ENCODE results near the gene CDKN2D. TPM values are rescaled to one million over a fixed set of nuclear protein-coding genes. Genes with fewer than 3 reads are reported as not detected.

Gene CDKN2D
- total RNA-seq, 1 donor from 2014 or later: 12.0 TPM

GRCh38 chr19:10601999-10602329 is 33.2 kb upstream of the CDKN2D start:
- no peak for TF ChIP-seq CTCF (IDR thresholded peaks at IDR 0.05)
- H3K27ac Mint-ChIP-seq (ENCODE audit: unreplicated experiment): no peak overlapping the region
- DNase-seq (ENCODE audit: low spot score): no peak

GRCh38 chr19:10600149-10600548 is 31.4 kb upstream of the CDKN2D start:
- H3K4me3 Mint-ChIP-seq (ENCODE audit: unreplicated experiment): no peak overlapping the region
- no peaks in the 10 kb centered on the region for H3K36me3 Mint-ChIP-seq (ENCODE audit: low read depth)
- no peak overlapping the region for H3K27ac Mint-ChIP-seq (ENCODE audit: unreplicated experiment)
- no peak for DNase-seq (ENCODE audit: low spot score)
- no peak for TF ChIP-seq CTCF (IDR thresholded peaks at IDR 0.05)
- H3K9me3 Mint-ChIP-seq (ENCODE audit: low read depth): no peaks in the 10 kb centered on the region
- peaks cover 21% of the 10 kb centered on the region for H3K4me1 Mint-ChIP-seq (ENCODE audit: low read depth)
- H3K27me3 Mint-ChIP-seq (ENCODE audit: low read depth): peaks cover 2% of the 10 kb centered on the region

More at GRCh38 chr19:10601999-10602329, 33.2 kb upstream of the CDKN2D start:
- Mint-ChIP-seq H3K27me3 (ENCODE audit: low read depth) (no peaks in the 10 kb centered on the region), H3K9me3 (ENCODE audit: low read depth) (no peaks in the 10 kb centered on the region), H3K4me3 (ENCODE audit: unreplicated experiment) (peak overlapping the region; percentile 58), H3K36me3 (ENCODE audit: low read depth) (no peaks in the 10 kb centered on the region), H3K4me1 (ENCODE audit: low read depth) (peaks cover 21% of the 10 kb centered on the region)

- Mint-ChIP-seq H3K9me3 (ENCODE audit: low read depth) (no peaks in the 10 kb centered on the region), H3K36me3 (ENCODE audit: low read depth) (no peaks in the 10 kb centered on the region), H3K4me3 (ENCODE audit: unreplicated experiment) (no peak overlapping the region), H3K27me3 (ENCODE audit: low read depth) (peaks cover 2% of the 10 kb centered on the region), H3K27ac (ENCODE audit: unreplicated experiment) (no peak overlapping the region), H3K4me1 (ENCODE audit: low read depth) (peaks cover 7% of the 10 kb centered on the region)
- DNase-seq (ENCODE audit: low spot score): no peak
- no peak for TF ChIP-seq CTCF (IDR thresholded peaks at IDR 0.05)
Observed at GRCh38 chr19:10593820-10594637, 25.2 kb upstream of the CDKN2D start.

GRCh38 chr19:10593148-10593547 is 24.4 kb upstream of the CDKN2D start:
- H3K27me3 Mint-ChIP-seq (ENCODE audit: low read depth): peaks cover 2% of the 10 kb centered on the region
- no peaks in the 10 kb centered on the region for H3K9me3 Mint-ChIP-seq (ENCODE audit: low read depth)
- DNase-seq (ENCODE audit: low spot score): no peak
- H3K27ac Mint-ChIP-seq (ENCODE audit: unreplicated experiment): no peak overlapping the region
- H3K36me3 Mint-ChIP-seq (ENCODE audit: low read depth): no peaks in the 10 kb centered on the region
- no peak for TF ChIP-seq CTCF (IDR thresholded peaks at IDR 0.05)
- H3K4me3 Mint-ChIP-seq (ENCODE audit: unreplicated experiment): no peak overlapping the region
- H3K4me1 Mint-ChIP-seq (ENCODE audit: low read depth): peaks cover 7% of the 10 kb centered on the region

- Mint-ChIP-seq H3K4me1 (ENCODE audit: low read depth) (no peaks in the 10 kb centered on the region), H3K27ac (ENCODE audit: unreplicated experiment) (no peak overlapping the region), H3K27me3 (ENCODE audit: low read depth) (peaks cover 15% of the 10 kb centered on the region), H3K36me3 (ENCODE audit: low read depth) (peaks cover 6% of the 10 kb centered on the region), H3K9me3 (ENCODE audit: low read depth) (no peaks in the 10 kb centered on the region), H3K4me3 (ENCODE audit: unreplicated experiment) (no peak overlapping the region)
- no peak for TF ChIP-seq CTCF (IDR thresholded peaks at IDR 0.05)
- no peak for DNase-seq (ENCODE audit: low spot score)
Observed at GRCh38 chr19:10587839-10588150, 19.0 kb upstream of the CDKN2D start.
